Stimulated activated CD4-positive, alpha-beta T cell treated with anti-CD3 and anti-CD28 coated beads, Interleukin-15, amount 100 ng/mL, for 1 hour (primary cell): ENCODE results near the gene CLEC14A.

Source experiments
- DNase-seq, 2 donors: peaks; one replicate each; pipeline ENCODE4 v3.0.0-alpha.2; 2020; ENCODE audit warnings: low read depth in 1 of 2, low spot score in 1 of 2

CLEC14A gene

GRCh38 chr14:38206689-38207376, 49.1 kb downstream of the CLEC14A start:
- DNase-seq, result no peak

GRCh38 chr14:38205949-38206665, 49.8 kb downstream of the CLEC14A start:
- DNase-seq, result no peak

- no peak for DNase-seq
These were observed 50.6 kb downstream of the CLEC14A start for GRCh38 chr14:38205119-38205813.

DNA sequence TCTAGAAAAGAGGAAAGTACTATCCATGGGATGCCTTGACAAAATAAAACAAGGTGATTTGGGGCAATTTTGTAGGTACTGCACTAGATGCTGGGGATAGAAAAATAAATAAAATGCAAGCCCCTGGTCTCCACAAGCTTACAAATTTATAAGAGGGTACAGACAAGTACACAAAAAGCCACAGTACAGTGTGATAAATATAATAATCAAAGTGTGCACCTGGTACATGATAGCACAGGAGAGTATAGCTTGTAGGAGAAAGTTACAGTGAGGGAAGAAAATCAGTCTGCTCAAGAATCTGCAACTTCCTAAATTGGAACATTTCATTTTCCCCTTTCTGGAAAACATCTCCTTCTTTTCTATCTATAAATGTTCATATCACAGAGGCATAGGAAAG, 51.2 kb downstream of the CLEC14A start:
- DNase-seq, result no peak
